Activated CD4-positive, alpha-beta memory T cell treated with anti-CD3 and anti-CD28 coated beads for 36 hours (primary cell): ENCODE measurements around the gene CAV1. TPM values are rescaled to one million over a fixed set of nuclear protein-coding genes. Genes with fewer than 3 reads are reported as not detected.
A peak's percentile ranks its signal among the peaks of the same experiment; 100 is the strongest.

Experiments
- CTCF ChIA-PET: fragments of 350-600 bp; sonication (Branson Sonifier 250); formaldehyde crosslinking; loops from one replicate; lab custom pipeline; 2021; ENCODE audit warnings: antibody characterized with exemption, inconsistent platforms; lab: Charles Lee
- POLR2A ChIA-PET: fragments of 350-600 bp; sonication (Branson Sonifier 250); formaldehyde crosslinking; loops from one replicate; lab custom pipeline; 2021; ENCODE audit warnings: antibody characterized with exemption; lab: Charles Lee
- DNase-seq: peaks from one replicate; pipeline ENCODE4 v3.0.0-alpha.2; 2020
- H3K27ac Mint-ChIP-seq: one replicate; pipeline ENCODE4 v1.8.0; 2021; ENCODE audit warnings: mixed read lengths
- H3K27me3 Mint-ChIP-seq: one replicate; pipeline ENCODE4 v1.8.0; 2021; ENCODE audit warnings: mixed read lengths
- H3K36me3 Mint-ChIP-seq: one replicate; pipeline ENCODE4 v1.8.0; 2021; ENCODE audit warnings: mixed read lengths
- H3K4me1 Mint-ChIP-seq: one replicate; pipeline ENCODE4 v1.8.0; 2021; ENCODE audit warnings: low read depth, mixed read lengths
- H3K4me3 Mint-ChIP-seq: one replicate; pipeline ENCODE4 v1.8.0; 2021; ENCODE audit warnings: mild to moderate bottlenecking, mixed read lengths
- H3K9me3 Mint-ChIP-seq: one replicate; pipeline ENCODE4 v1.8.0; 2021; ENCODE audit warnings: mixed read lengths
- intact Hi-C: fragments of 100-400 bp; cut with micrococcal nuclease; formaldehyde crosslinking; loops from one replicate; pipeline ENCODE4 v1.15.1; 2023
- total RNA-seq, 2 experiments: library from RNA; stranded (reverse); gene quantifications; one replicate each; pipeline ENCODE4 v1.2.3, GENCODE V29; 2021

CAV1 gene
- total RNA-seq, 2 experiments from 2014 or later, result 0.07 to 0.19 TPM

GRCh38 chr7:116495736-116496135 lies 29.1 kb upstream of the CAV1 start:
- Mint-ChIP-seq H3K36me3 (no peaks in the 10 kb centered on the region), H3K27me3 (peaks cover 32% of the 10 kb centered on the region)

GRCh38 chr7:116496653-116497052 lies 28.2 kb upstream of the CAV1 start:
- POLR2A ChIA-PET, result no interaction called here
- Mint-ChIP-seq H3K4me3 (no peak overlapping the region), H3K4me1 (peaks cover 10% of the 10 kb centered on the region), H3K9me3 (no peaks in the 10 kb centered on the region), H3K36me3 (no peaks in the 10 kb centered on the region), H3K27me3 (peaks cover 31% of the 10 kb centered on the region), H3K27ac (no peak overlapping the region)
- CTCF ChIA-PET, result interaction anchor here (0.6 to 0.7 kb wide), 2 partner anchors 94 to 263 kb away, joined by 3 read pairs; no protein-coding TSS in a partner anchor
- intact Hi-C loops, result no loop called here
- DNase-seq, result no peak

More at GRCh38 chr7:116495736-116496135, 29.1 kb upstream of the CAV1 start:
- POLR2A ChIA-PET, result no interaction called here
- Mint-ChIP-seq H3K9me3 (no peaks in the 10 kb centered on the region), H3K4me3 (no peak overlapping the region), H3K27ac (no peak overlapping the region), H3K4me1 (peaks cover 8% of the 10 kb centered on the region)
- CTCF ChIA-PET, result interaction anchor here (1.3 kb wide), 1 partner anchor 31 kb away, joined by 3 read pairs; no protein-coding TSS in a partner anchor
- intact Hi-C loops, result no loop called here
- no peak for DNase-seq

GRCh38 chr7:116497708-116498107 lies 27.1 kb upstream of the CAV1 start:
- peaks cover 10% of the 10 kb centered on the region for H3K4me1 Mint-ChIP-seq
- DNase-seq, result no peak
- H3K27ac Mint-ChIP-seq, result no peak overlapping the region
- H3K36me3 Mint-ChIP-seq, result no peaks in the 10 kb centered on the region
- peaks cover 32% of the 10 kb centered on the region for H3K27me3 Mint-ChIP-seq
- H3K4me3 Mint-ChIP-seq, result no peak overlapping the region
- ChIA-PET POLR2A (no interaction called here), CTCF (no interaction called here)
- H3K9me3 Mint-ChIP-seq, result no peaks in the 10 kb centered on the region
- intact Hi-C loops, result no loop called here

- CTCF ChIA-PET, result interaction anchor here (0.5 to 1.3 kb wide), 2 partner anchors 26 to 395 kb away, joined by 3 to 5 read pairs; no protein-coding TSS in a partner anchor
- H3K9me3 Mint-ChIP-seq, result no peaks in the 10 kb centered on the region
- H3K36me3 Mint-ChIP-seq, result no peaks in the 10 kb centered on the region
- H3K27ac Mint-ChIP-seq, result no peak within 1 kb of the TSS
- H3K4me1 Mint-ChIP-seq, result peaks cover 10% of the 10 kb centered on the region
- H3K27me3 Mint-ChIP-seq, result peaks cover 37% of the 10 kb centered on the region
- H3K4me3 Mint-ChIP-seq, result peak within 1 kb of the TSS; percentile 12
- DNase-seq, result peak; percentile 27
- POLR2A ChIA-PET, result no interaction called here
- intact Hi-C loops, result no loop called here
These were observed 25.4 kb upstream of the CAV1 start, which contains the start of gene CAV2 for GRCh38 chr7:116499168-116500077. CAV2 (plus strand) TSS chr7:116499738; CDS start chr7:116499782, 44 bp downstream.

- H3K27me3 Mint-ChIP-seq, result peaks cover 42% of the 10 kb centered on the region
- peaks cover 10% of the 10 kb centered on the region for H3K4me1 Mint-ChIP-seq
- no peak overlapping the region for H3K27ac Mint-ChIP-seq
- ChIA-PET CTCF (interaction anchor here (0.5 kb wide), 1 partner anchor 395 kb away, joined by 3 read pairs; no protein-coding TSS in a partner anchor), POLR2A (no interaction called here)
- no peaks in the 10 kb centered on the region for H3K36me3 Mint-ChIP-seq
- peak overlapping the region; percentile 12 for H3K4me3 Mint-ChIP-seq
- no peaks in the 10 kb centered on the region for H3K9me3 Mint-ChIP-seq
- peak; percentile 76 for DNase-seq
- intact Hi-C loops, result no loop called here
These were observed 24.6 kb upstream of the CAV1 start for GRCh38 chr7:116500078-116500853.

- no peak for DNase-seq
- Mint-ChIP-seq H3K27ac (no peak overlapping the region), H3K4me1 (peaks cover 10% of the 10 kb centered on the region), H3K27me3 (peaks cover 49% of the 10 kb centered on the region), H3K9me3 (no peaks in the 10 kb centered on the region), H3K36me3 (no peaks in the 10 kb centered on the region), H3K4me3 (no peak overlapping the region)
- intact Hi-C loops, result no loop called here
- CTCF ChIA-PET, result interaction anchor here (1.6 to 1.8 kb wide), 3 partner anchors 24 to 243 kb away, joined by 3 to 10 read pairs (median 6); no protein-coding TSS in a partner anchor
- POLR2A ChIA-PET, result interaction anchor here (1.4 kb wide), 1 partner anchor 25 kb away, joined by 3 read pairs; no protein-coding TSS in a partner anchor
These were observed 23.2 kb upstream of the CAV1 start for GRCh38 chr7:116501425-116502167.

GRCh38 chr7:116502201-116503096 lies 22.4 kb upstream of the CAV1 start:
- H3K9me3 Mint-ChIP-seq, result no peaks in the 10 kb centered on the region
- no peak overlapping the region for H3K4me3 Mint-ChIP-seq
- peaks cover 50% of the 10 kb centered on the region for H3K27me3 Mint-ChIP-seq
- H3K4me1 Mint-ChIP-seq, result peaks cover 10% of the 10 kb centered on the region
- intact Hi-C loops, result no loop called here
- H3K27ac Mint-ChIP-seq, result no peak overlapping the region
- no peaks in the 10 kb centered on the region for H3K36me3 Mint-ChIP-seq
- POLR2A ChIA-PET, result interaction anchor here (1.4 kb wide), 1 partner anchor 24 kb away, joined by 3 read pairs; no protein-coding TSS in a partner anchor
- DNase-seq, result no peak
- CTCF ChIA-PET, result interaction anchor here (1.6 to 1.8 kb wide), 3 partner anchors 23 to 244 kb away, joined by 3 to 10 read pairs (median 6); no protein-coding TSS in a partner anchor

GRCh38 chr7:116503835-116504234 lies 21.0 kb upstream of the CAV1 start:
- peaks cover 44% of the 10 kb centered on the region for H3K27me3 Mint-ChIP-seq

GRCh38 chr7:116505278-116505677 lies 19.6 kb upstream of the CAV1 start:
- peaks cover 7% of the 10 kb centered on the region for H3K4me1 Mint-ChIP-seq
- H3K27ac Mint-ChIP-seq, result no peak overlapping the region
- peaks cover 37% of the 10 kb centered on the region for H3K27me3 Mint-ChIP-seq
- ChIA-PET CTCF (no interaction called here), POLR2A (no interaction called here)
- no peak for DNase-seq
- intact Hi-C loops, result no loop called here
- H3K36me3 Mint-ChIP-seq, result no peaks in the 10 kb centered on the region
- no peaks in the 10 kb centered on the region for H3K9me3 Mint-ChIP-seq
- H3K4me3 Mint-ChIP-seq, result no peak overlapping the region

More at GRCh38 chr7:116503835-116504234, 21.0 kb upstream of the CAV1 start:
- Mint-ChIP-seq H3K4me1 (peaks cover 10% of the 10 kb centered on the region), H3K27ac (no peak overlapping the region), H3K36me3 (no peaks in the 10 kb centered on the region), H3K4me3 (no peak overlapping the region), H3K9me3 (no peaks in the 10 kb centered on the region)
- no peak for DNase-seq
- intact Hi-C loops, result no loop called here
- CTCF ChIA-PET, result interaction anchor here (0.7 kb wide), 1 partner anchor 23 kb away, joined by 4 read pairs; no protein-coding TSS in a partner anchor
- POLR2A ChIA-PET, result no interaction called here

- Mint-ChIP-seq H3K27me3 (peaks cover 32% of the 10 kb centered on the region), H3K27ac (no peak overlapping the region), H3K4me3 (no peak overlapping the region), H3K9me3 (no peaks in the 10 kb centered on the region), H3K4me1 (peaks cover 1% of the 10 kb centered on the region), H3K36me3 (no peaks in the 10 kb centered on the region)
- ChIA-PET POLR2A (no interaction called here), CTCF (no interaction called here)
- no peak for DNase-seq
- intact Hi-C loops, result no loop called here
These were observed 19.0 kb upstream of the CAV1 start for GRCh38 chr7:116505823-116506222.
